ENCODE results near the gene RBMS3.

GRCh38 chr3:29567501-29567900, 286.6 kb downstream of the RBMS3 start:
- TF ChIP-seq CTCF (conservative IDR thresholded peaks at IDR 0.05 in 1 of 2, IDR thresholded peaks at IDR 0.05 in 1 of 2; ENCODE audit: low read depth in 1 of 2, low read length in 2 of 2), result no peak
- TF ChIP-seq EZH2 (IDR thresholded peaks at IDR 0.05; ENCODE audit: low read length, missing control alignments), result no peak
